KOPT-K1 (cell line): ENCODE measurements around the gene NF1.
"Not testable (repeated sequence)": the region's sequence is repeated elsewhere in the genome, so short reads cannot be mapped to it uniquely, and the experiment has no call there.

Experiments
- H3K27ac ChIP-seq: fragments of 200-600 bp; sonication (generic); 2 replicates; pipeline ENCODE4 v1.5.1; 2016; ENCODE audit warnings: antibody characterized with exemption, mild to moderate bottlenecking, low read depth, low read length; ENCODE audit not compliant: poor library complexity, severe bottlenecking
- H3K36me3 ChIP-seq: fragments of 200-600 bp; sonication (generic); 2 replicates; pipeline ENCODE4 v1.5.1; 2017; ENCODE audit warnings: antibody characterized with exemption, mild to moderate bottlenecking, low read length, moderate library complexity; ENCODE audit not compliant: insufficient read depth
- H3K9me3 ChIP-seq: fragments of 200-600 bp; sonication (generic); 2 replicates; pipeline ENCODE4 v1.5.1; 2017; ENCODE audit warnings: antibody characterized with exemption, low read length, mild to moderate bottlenecking; ENCODE audit not compliant: insufficient read depth, poor library complexity, severe bottlenecking

NF1 gene

GRCh38 chr17:31171701-31172100, 76.9 kb downstream of the NF1 start:
- no peaks in the 10 kb centered on the region for H3K9me3 ChIP-seq
- no peak overlapping the region for H3K27ac ChIP-seq
- H3K36me3 ChIP-seq: no peaks in the 10 kb centered on the region

GRCh38 chr17:31172388-31172787, 77.6 kb downstream of the NF1 start:
- Histone ChIP-seq H3K9me3 (no peaks in the 10 kb centered on the region), H3K27ac (no peak overlapping the region), H3K36me3 (no peaks in the 10 kb centered on the region)

GRCh38 chr17:31174215-31174614, 79.4 kb downstream of the NF1 start:
- Histone ChIP-seq H3K9me3 (no peaks in the 10 kb centered on the region), H3K27ac (no peak overlapping the region), H3K36me3 (no peaks in the 10 kb centered on the region)

- Histone ChIP-seq H3K36me3 (no peaks in the 10 kb centered on the region), H3K9me3 (no peaks in the 10 kb centered on the region), H3K27ac (no peak overlapping the region)
Observed at GRCh38 chr17:31175237-31175636, 80.5 kb downstream of the NF1 start.

GRCh38 chr17:31176143-31176542, 81.4 kb downstream of the NF1 start:
- H3K27ac ChIP-seq, H3K9me3 ChIP-seq, H3K36me3 ChIP-seq: not testable (repeated sequence)

GRCh38 chr17:31178951-31179350, 84.2 kb downstream of the NF1 start:
- H3K9me3 ChIP-seq, H3K27ac ChIP-seq: not testable (repeated sequence)
- peaks cover 19% of the 10 kb centered on the region for H3K36me3 ChIP-seq

GRCh38 chr17:31195305-31195704, 100.5 kb downstream of the NF1 start:
- no peaks in the 10 kb centered on the region for H3K36me3 ChIP-seq
- H3K27ac ChIP-seq: no peak overlapping the region

GRCh38 chr17:31198026-31198425, 103.2 kb downstream of the NF1 start:
- Histone ChIP-seq H3K9me3 (no peaks in the 10 kb centered on the region), H3K36me3 (no peaks in the 10 kb centered on the region), H3K27ac (no peak overlapping the region)

More at GRCh38 chr17:31195305-31195704, 100.5 kb downstream of the NF1 start:
- H3K9me3 ChIP-seq: no peaks in the 10 kb centered on the region

GRCh38 chr17:31198666-31199065, 103.9 kb downstream of the NF1 start:
- H3K36me3 ChIP-seq, H3K9me3 ChIP-seq, H3K27ac ChIP-seq: not testable (repeated sequence)

- no peaks in the 10 kb centered on the region for H3K9me3 ChIP-seq
- no peak overlapping the region for H3K27ac ChIP-seq
- no peaks in the 10 kb centered on the region for H3K36me3 ChIP-seq
Observed at GRCh38 chr17:31200287-31200686, 105.5 kb downstream of the NF1 start.

- H3K36me3 ChIP-seq: peaks cover 5% of the 10 kb centered on the region; the same call in 1 of the 2 replicates
- H3K27ac ChIP-seq: no peak overlapping the region
- no peaks in the 10 kb centered on the region for H3K9me3 ChIP-seq
Observed at GRCh38 chr17:31202968-31203367, 108.2 kb downstream of the NF1 start.

- H3K27ac ChIP-seq: no peak overlapping the region
- peaks cover 11% of the 10 kb centered on the region for H3K36me3 ChIP-seq
- no peaks in the 10 kb centered on the region for H3K9me3 ChIP-seq
Observed at GRCh38 chr17:31211352-31212012, 116.7 kb downstream of the NF1 start.

GRCh38 chr17:31216031-31216751, 121.4 kb downstream of the NF1 start:
- Histone ChIP-seq H3K9me3 (no peaks in the 10 kb centered on the region), H3K36me3 (peaks cover 18% of the 10 kb centered on the region), H3K27ac (no peak overlapping the region)

- Histone ChIP-seq H3K9me3 (no peaks in the 10 kb centered on the region), H3K36me3 (peaks cover 16% of the 10 kb centered on the region), H3K27ac (no peak overlapping the region)
Observed at GRCh38 chr17:31224366-31224765, 129.6 kb downstream of the NF1 start.

GRCh38 chr17:31225831-31226230, 131.1 kb downstream of the NF1 start:
- Histone ChIP-seq H3K27ac (no peak overlapping the region), H3K36me3 (peaks cover 24% of the 10 kb centered on the region), H3K9me3 (no peaks in the 10 kb centered on the region)

- Histone ChIP-seq H3K9me3 (no peaks in the 10 kb centered on the region), H3K36me3 (peaks cover 29% of the 10 kb centered on the region), H3K27ac (no peak overlapping the region)
Observed at GRCh38 chr17:31226373-31226772, 131.6 kb downstream of the NF1 start.
